CD4-positive, alpha-beta T cell treated with Interleukin-6 for 4 hours (primary cell): Measurements from ENCODE around the gene FZD8.

Experiments
- DNase-seq: peaks from one replicate; pipeline ENCODE4 v3.0.0-alpha.2; 2020; ENCODE audit warnings: mixed read lengths

Gene FZD8

DNA sequence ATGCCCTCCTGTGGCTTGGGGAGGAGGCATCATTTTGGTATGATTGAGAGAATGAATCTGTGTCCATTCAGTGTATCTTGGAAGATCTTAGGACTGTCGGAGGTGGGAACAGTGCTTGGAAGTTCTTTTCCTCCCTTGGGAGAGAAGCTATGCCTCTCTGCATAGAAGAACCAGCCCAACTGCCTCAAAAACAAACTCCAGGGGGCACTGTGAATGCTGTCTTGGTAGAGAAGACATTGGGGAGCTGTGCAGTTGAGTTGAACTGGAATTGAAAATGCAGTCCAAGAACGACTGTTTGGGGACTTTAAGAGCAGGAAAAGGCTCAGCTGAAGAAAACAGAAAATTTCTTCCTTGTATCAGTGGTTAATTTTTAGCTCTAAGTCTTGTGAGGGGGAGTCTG lies 41.9 kb downstream of the FZD8 start:
- DNase-seq: no peak

DNA sequence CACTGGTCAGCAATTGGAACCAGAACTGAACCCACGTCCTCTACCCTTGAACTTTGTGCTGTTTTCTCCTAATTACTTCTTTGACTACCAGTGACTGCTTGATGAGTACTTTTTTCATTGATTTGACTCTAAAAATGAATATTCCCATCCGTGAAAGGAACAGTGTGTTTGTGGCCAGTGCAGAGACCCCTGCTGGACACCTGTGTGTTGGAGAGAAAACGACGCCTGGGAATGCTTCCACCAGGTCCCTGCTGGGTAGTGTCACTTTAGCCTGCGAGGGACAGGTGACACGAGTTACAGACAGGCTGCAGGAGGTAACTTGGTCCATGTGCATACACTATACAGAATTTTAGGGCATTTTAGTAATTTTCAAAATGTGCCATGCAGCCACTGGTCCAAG lies 43.7 kb downstream of the FZD8 start:
- no peak for DNase-seq

DNA sequence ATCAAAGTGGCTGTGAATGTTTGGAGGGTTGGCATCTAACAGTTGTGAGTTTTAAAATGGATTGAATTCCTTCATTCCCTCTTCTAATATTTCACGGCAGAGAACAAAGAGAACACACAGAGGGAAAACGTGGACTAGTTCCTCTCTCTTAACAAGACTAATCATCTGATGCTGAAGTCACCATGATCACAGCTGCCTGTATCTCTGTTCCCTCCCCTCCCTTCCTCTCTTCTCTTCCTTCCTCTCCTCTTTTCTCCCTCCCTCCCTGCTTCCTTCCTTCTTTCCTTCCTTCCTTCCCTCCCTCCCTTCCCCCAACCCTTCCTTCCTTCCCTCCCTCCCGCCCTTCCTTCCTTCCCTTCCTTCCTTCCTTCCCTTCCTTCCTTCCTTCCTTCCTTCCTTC lies 47.0 kb downstream of the FZD8 start:
- no peak for DNase-seq

DNA sequence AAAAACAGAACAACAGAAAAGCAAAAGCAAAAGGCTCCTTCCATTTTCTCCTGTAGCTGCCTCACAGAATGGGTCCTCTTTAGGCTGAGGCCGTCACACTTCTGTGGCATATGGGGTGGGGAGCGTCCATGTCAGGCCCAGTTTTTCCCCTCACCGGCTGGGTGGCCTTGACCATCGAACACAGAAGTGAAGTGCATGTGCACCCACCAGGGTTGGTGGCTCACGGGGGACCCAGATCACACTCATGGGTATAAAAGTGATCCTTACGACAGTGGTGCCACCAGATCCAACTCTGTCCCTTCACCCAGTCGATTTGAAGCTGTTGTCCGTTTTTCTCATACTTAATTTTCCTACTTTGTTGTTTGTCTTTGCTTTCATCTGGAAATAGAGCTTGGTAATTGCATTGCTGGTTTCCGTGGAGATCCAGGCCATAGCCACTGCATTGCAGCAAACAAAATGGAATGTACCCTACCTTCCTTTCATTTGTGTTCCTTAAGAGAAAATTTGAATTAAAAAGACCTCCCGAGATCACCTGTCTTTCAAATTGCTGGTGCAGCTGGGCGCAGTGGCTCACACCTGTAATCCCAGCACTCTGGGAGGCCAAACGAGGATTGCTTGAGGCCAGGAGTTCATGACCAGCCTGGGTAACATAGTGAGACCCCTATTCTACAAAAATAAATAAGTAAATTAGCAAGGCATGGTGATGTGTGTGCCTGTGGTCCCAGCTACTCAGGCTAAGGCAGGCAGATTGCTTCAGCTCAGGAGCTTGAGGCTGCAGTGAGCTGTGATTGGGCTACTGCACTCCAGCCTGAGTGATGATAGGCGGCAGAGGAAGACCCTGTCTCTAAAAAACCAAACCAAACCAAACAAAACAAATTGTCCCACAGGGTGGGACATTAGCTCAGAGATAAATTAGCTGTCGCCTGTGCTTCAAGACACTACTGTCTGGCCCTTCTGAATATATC lies 47.7 kb downstream of the FZD8 start:
- no peak for DNase-seq

DNA sequence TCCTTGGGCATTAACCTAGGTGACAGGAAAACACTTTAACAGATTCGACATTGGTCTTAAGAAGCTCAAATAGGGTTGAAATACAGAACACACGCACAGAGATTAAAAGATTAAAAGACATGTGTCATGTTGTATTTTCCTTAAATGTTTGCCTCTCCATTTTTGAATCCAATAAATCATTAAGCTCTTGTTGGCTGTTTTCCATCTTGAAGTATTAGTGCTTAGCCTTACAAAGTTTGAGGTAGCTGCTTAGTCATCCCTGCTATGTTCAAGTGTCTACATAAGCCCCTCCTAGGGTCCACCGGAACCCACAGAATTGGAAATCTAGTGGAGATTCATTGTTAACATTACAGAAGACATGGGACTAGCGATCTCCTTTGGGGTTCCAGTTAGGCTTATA lies 49.7 kb downstream of the FZD8 start:
- no peak for DNase-seq

DNA sequence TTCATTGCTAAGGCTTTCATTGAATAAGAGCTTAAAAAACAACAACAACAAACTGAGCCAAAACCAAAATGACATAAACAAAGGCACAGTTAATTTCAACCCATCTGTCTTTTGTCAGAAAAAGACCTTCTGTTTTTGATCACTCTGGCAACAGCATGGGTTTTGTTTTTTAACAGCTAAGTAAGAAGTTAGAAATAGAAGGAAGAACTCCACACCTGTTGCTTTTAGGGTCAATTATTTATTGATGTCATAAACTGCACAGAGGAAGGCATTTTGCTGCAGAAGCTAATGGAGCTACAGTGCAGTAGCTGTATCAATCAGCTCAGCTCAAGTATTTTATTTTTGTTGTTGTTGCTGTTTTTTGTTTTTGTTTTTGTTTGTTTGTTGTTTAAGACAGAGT lies 53.3 kb downstream of the FZD8 start:
- DNase-seq: no peak
